Large intestine (tissue), 3 donors: Measurements from ENCODE around the gene RSPH10B2. TPM values are rescaled to one million over a fixed set of nuclear protein-coding genes. Genes with fewer than 3 reads are reported as not detected.
"Not testable (repeated sequence)": the region's sequence is repeated elsewhere in the genome, so short reads cannot be mapped to it uniquely, and the experiment has no call there.

ENCODE experiments used
- DNase-seq, 2 donors: peaks; one replicate each; pipeline versions ENCODE4 v3.0.0 to v3.0.0-alpha.2; 2013
- H3K27ac ChIP-seq: one replicate; pipeline ENCODE4 v1.5.1; 2013; ENCODE audit warnings: low read length
- H3K27me3 ChIP-seq: 2 replicates; pipeline ENCODE4 v1.6.1; 2013; ENCODE audit warnings: low read length; ENCODE audit not compliant: control insufficient read depth, insufficient read depth
- H3K36me3 ChIP-seq: 2 replicates; pipeline ENCODE4 v1.6.1; 2013; ENCODE audit warnings: low read length; ENCODE audit not compliant: control insufficient read depth, insufficient read depth
- H3K4me1 ChIP-seq: one replicate; pipeline ENCODE4 v1.6.1; 2013; ENCODE audit warnings: low read length; ENCODE audit not compliant: control insufficient read depth, insufficient read depth
- H3K4me3 ChIP-seq: one replicate; pipeline ENCODE4 v1.5.1; 2013; ENCODE audit warnings: low read length
- H3K9me3 ChIP-seq: one replicate; pipeline ENCODE4 v1.6.1; 2013; ENCODE audit warnings: mild to moderate bottlenecking, low read depth, low read length, moderate library complexity; ENCODE audit not compliant: control insufficient read depth
- WGBS: methylation state at CpG from one replicate; pipeline ENCODE4 v1.1.5; 2013; ENCODE audit warnings: low lambda C conversion rate; ENCODE audit not compliant: insufficient coverage; 5-methylcytosine and 5-hydroxymethylcytosine counted together
- polyA plus RNA-seq: library from polyadenylated mRNA; unstranded; fragments of 120-200 nt; gene quantifications from one replicate; pipeline ENCODE4 v1.2.1, GENCODE V29; 2013

RSPH10B2 gene
- polyA plus RNA-seq, 1 donor, result 0.70 TPM

GRCh38 chr7:6815470-6815869 lies 61.6 kb downstream of the RSPH10B2 start:
- DNase-seq, H3K4me3 ChIP-seq, H3K36me3 ChIP-seq, H3K27ac ChIP-seq, H3K9me3 ChIP-seq, H3K27me3 ChIP-seq, H3K4me1 ChIP-seq: not testable (repeated sequence)
- no CpG with 5 or more reads among the region's 7 CpGs for WGBS

GRCh38 chr7:6821622-6822021 lies 67.7 kb downstream of the RSPH10B2 start:
- DNase-seq, H3K9me3 ChIP-seq, H3K4me3 ChIP-seq, H3K4me1 ChIP-seq, H3K27me3 ChIP-seq, H3K27ac ChIP-seq, H3K36me3 ChIP-seq: not testable (repeated sequence)
- no CpG with 5 or more reads among the region's 6 CpGs for WGBS

DNA sequence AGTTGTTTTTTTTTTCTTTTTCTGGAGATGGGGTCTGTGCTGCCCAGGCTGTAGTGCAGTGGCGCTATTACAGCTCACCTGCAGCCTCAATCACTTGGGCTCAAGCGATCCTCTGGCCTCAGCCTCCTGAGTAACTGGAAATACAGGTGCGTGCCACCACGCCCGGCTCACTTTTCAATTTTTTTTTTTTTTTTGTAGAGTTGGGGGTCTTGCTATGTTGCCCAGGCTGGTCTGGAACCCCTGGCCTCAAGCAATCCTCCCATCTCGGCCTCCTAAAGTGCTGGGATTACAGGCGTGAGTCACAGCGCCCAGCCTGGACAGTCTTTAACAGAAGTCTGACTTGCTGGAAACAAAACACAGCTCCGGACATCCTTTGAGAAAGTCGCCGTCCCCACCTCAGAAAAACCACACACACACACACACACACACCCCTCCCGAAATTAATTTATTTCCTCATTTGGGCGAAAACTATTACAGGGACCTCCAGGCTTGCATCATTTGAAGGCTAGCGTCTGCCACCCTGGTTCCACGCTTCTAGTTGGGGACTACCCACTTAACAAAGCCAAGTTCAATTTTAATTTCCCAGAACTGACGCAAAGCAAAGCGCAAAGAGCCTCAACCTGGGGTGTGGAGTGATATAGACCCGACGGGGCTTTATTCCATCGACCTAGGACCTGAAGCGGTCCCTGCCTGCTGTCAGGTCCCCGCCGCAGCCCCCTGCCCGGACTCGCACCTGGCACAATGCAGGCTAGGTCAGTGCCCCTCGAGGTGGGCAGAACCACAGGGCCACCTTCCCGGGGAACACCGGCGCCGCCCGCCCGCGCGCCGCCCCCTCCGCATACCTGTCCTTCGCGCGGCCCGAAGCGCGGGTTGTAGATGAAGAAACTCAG lies 71.6 kb downstream of the RSPH10B2 start:
- no CpG with 5 or more reads among the region's 42 CpGs for WGBS
- DNase-seq, H3K27me3 ChIP-seq, H3K4me1 ChIP-seq, H3K27ac ChIP-seq, H3K4me3 ChIP-seq, H3K36me3 ChIP-seq, H3K9me3 ChIP-seq: not testable (repeated sequence)

DNA sequence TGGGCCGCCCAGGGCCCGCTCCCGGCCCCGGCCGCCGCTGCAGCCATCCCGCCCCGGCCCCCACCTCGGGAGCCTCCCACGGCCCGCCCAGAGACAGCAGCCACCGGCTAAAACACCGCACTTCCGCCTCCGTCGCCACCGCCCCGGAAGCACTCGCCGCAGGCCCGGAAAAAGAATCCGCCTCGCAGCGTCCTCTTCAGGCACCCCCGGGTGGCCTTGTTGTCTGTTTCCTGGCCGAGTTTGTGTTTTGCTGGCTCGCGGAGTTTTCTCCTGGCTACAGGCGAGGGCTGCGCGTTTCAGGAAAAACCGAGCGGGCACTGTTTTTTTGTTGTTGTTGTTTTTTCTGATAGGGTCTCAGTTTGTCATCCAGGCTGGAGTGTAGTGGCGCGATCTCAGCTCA lies 72.2 kb downstream of the RSPH10B2 start, which contains the start of gene CCZ1B:
Gene CCZ1B (minus strand): TSS at position 125 of the 400 bp plus-strand sequence. CDS start 78 bp downstream, at position 47.
- no CpG with 5 or more reads among the region's 35 CpGs for WGBS
- peak; percentile 50 to 60 for DNase-seq
- H3K4me1 ChIP-seq, H3K27me3 ChIP-seq, H3K9me3 ChIP-seq, H3K36me3 ChIP-seq: not testable (repeated sequence)
- Histone ChIP-seq H3K4me3 (peak within 1 kb of the TSS; percentile 52), H3K27ac (peak within 1 kb of the TSS; percentile 60)

DNA sequence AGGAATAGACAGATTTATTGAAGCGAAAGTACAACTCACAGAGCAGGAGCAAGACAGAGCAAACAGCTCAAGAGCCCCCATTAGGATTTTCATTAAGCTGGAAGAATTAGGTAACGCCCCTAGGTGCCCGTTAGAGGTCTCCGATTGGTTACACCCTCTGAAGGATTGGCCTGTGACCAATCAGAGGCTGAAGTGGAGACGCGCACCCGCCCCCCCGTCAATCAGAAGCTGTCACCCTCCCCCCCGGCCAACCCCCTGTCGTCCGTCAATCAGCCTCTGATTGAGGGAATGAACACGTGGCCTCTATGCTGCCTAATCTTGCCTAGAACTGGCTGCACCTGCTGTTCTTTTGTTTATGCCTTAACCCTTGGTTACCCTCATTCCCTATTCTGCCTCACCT lies 73.3 kb downstream of the RSPH10B2 start:
- H3K4me3 ChIP-seq, H3K27me3 ChIP-seq, H3K9me3 ChIP-seq, H3K4me1 ChIP-seq, H3K27ac ChIP-seq, H3K36me3 ChIP-seq: not testable (repeated sequence)
- 38% methylated on average over 1 of the region's 12 CpGs for WGBS
- DNase-seq, result peak in 1 of 2 donors; percentile 59

GRCh38 chr7:6829616-6830015 lies 75.7 kb downstream of the RSPH10B2 start:
- not testable (repeated sequence) for DNase-seq, H3K27ac ChIP-seq, H3K9me3 ChIP-seq, H3K4me3 ChIP-seq, H3K36me3 ChIP-seq, H3K4me1 ChIP-seq, H3K27me3 ChIP-seq
- no CpG with 5 or more reads among the region's 5 CpGs for WGBS

DNA sequence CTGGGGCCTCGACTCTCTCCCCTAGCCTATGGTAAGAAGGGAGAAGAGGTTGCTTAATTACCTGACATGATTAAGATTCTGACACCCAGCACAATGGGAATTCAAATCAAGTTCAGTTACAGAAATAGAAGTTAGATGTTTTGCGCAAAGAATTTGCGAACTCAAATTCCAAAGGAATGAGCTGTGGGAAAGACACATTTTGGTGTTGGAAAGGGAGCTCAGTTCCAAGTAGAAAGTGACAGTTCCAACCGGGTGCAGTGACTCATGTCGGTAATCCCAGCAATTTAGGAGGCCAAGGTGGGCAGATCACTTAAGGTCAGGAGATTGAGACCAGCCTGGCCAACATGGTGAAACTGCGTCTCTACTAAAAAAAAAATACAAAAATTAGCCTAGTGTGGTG lies 76.1 kb downstream of the RSPH10B2 start:
- H3K4me1 ChIP-seq, H3K4me3 ChIP-seq, H3K27ac ChIP-seq, DNase-seq, H3K36me3 ChIP-seq, H3K27me3 ChIP-seq, H3K9me3 ChIP-seq: not testable (repeated sequence)
- WGBS, result no CpG with 5 or more reads among the region's 6 CpGs

- no peaks in the 10 kb centered on the region for H3K4me1 ChIP-seq
- no peaks in the 10 kb centered on the region for H3K36me3 ChIP-seq
- H3K27me3 ChIP-seq, result no peaks in the 10 kb centered on the region
- peak in 1 of 2 donors; percentile 49 for DNase-seq
- no peaks in the 10 kb centered on the region for H3K9me3 ChIP-seq
- WGBS, result 100% methylated on average over 1 of the region's 7 CpGs
- H3K4me3 ChIP-seq, result no peak overlapping the region
- no peak overlapping the region for H3K27ac ChIP-seq
Observed at GRCh38 chr7:6831018-6831725, 77.3 kb downstream of the RSPH10B2 start.

- no peaks in the 10 kb centered on the region for H3K27me3 ChIP-seq
- no peak for DNase-seq
- no peaks in the 10 kb centered on the region for H3K36me3 ChIP-seq
- H3K9me3 ChIP-seq, result no peaks in the 10 kb centered on the region
- no peaks in the 10 kb centered on the region for H3K4me1 ChIP-seq
- no peak overlapping the region for H3K4me3 ChIP-seq
- no CpG with 5 or more reads among the region's 6 CpGs for WGBS
- no peak overlapping the region for H3K27ac ChIP-seq
Observed at GRCh38 chr7:6833636-6834035, 79.7 kb downstream of the RSPH10B2 start.

DNA sequence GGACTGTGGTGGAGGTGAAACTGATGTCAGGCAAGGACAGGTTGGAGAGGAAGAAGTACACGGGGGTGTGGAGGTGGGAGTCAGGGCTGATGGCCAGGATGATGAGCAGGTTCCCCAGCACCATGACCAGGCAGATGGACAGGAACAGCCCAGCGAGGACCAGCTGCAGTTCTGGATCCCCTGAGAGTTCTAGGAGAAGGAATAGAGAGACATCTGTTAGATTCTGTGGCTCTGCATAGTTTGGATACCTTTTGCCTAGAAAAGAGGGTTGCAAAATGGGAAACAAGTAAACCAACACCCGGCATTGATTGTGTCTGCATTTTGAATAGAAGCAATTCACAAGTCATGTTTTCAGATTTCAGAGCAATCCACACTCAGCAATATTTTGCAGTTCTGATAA lies 81.6 kb downstream of the RSPH10B2 start:
- H3K4me1 ChIP-seq, H3K27me3 ChIP-seq, H3K9me3 ChIP-seq, H3K4me3 ChIP-seq, H3K27ac ChIP-seq, H3K36me3 ChIP-seq, DNase-seq: not testable (repeated sequence)
- 86% methylated on average over 1 of the region's 3 CpGs for WGBS
